HL-60/S4 (cell line): ENCODE measurements around the gene SETD1B.

Source experiments
- in situ Hi-C: fragments of 300-500 bp; cut with MboI; formaldehyde crosslinking; loops from 2 replicates; pipeline ENCODE4 v1.14.3; 2022; ENCODE audit warnings: low sequenced_read_pairs

Gene SETD1B

DNA sequence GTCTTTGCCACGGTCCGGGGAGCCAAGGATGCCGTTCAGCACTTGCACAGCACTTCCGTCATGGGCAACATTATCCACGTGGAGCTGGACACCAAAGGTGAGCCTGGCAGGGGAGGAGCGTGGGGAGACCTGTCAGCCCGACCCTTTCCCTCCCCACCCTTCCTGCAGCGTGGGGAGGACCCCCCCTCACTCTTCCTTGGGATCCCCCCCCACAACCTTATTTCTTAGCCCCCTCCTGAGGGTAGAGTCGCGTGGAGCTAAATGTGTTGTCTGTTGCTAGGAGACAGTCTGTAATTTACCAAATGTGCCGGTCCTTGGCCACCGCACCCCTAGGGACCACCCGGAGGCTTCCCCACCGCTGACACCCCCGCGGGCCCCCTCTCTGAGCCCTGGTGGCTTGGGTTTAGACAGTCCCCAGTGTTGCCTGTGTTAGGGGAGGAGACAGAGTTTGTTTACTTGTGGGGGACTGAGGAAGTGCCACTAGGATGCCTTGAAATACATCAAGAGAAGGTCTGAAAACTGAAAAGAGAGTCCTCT is 2.3 kb downstream of the SETD1B start:
- in situ Hi-C loops, result no loop called here

DNA sequence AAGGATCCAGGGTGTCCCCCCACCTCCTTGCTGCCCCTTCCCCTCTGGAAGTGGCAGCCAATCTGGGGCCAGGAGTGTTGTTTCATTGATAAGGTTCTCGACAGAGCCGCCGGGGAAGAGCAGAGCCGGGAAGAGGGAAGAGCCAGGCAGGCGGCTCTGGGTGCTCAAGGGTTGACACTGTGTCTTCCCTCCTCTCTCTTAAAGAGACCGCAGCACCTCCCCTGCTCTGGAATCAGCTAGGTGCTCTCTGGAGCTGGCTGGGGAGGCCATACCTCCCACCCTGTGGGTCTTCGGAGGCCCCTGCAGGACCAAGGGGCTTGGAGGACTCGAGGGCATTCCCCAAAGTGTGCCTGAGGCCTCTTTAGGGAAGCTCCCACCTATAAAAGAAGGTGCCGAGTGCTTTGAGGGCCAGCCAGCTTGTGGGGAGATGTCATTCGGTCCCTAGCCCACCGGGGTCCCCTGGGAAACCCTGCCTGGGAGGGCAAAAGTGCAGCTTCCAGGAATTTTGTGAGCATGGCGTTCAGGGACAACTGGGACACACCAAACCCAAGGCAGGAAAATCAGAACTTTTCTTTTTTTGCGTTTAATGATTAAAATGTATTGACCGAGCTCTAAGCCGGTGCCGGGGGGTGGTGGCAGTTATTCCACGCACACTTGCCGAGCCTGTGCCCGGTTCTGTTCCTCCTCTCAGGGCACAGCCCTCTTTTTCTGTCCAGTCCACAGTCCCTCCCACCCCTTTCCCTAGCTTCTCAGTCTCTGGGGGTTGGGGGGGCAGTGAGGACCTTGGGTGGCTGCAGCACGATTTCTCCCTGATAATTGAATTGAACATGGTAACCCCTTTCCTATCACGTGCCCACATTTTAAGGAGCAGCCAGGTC is 3.0 kb downstream of the SETD1B start:
- in situ Hi-C loops, result no loop called here

DNA sequence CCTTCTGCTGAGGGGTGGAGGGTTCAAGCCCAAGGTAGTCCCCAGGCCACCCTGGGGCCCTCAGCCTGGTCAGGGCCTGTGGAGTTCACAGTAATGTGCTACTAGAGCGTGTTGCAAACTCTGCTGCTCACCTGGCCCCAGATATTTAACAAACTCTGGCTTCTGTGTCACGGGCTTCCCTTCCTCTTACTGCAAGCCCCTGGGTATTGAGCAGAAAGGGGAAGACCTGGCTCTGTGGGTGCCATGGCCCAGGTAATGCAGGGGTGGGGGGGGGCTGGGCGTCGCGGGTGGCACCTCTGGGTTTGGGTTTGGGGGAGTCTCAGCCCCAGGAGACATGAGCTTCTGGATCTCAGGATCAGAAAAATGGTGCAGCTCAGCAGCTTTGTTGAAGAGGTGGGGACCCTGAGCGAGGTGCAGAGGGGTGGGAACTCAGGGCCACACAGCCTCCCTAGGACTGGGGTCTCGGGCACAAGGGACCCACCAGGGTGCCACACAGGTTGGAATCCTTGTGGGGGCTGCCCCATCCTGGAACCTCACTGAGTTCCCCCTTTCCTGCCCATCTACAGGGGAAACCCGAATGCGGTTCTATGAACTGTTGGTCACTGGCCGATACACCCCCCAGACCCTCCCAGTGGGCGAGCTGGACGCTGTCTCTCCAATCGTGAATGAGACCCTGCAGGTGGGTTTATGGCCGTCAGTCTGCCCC is 4.0 kb downstream of the SETD1B start:
- in situ Hi-C loops, result no loop called here

DNA sequence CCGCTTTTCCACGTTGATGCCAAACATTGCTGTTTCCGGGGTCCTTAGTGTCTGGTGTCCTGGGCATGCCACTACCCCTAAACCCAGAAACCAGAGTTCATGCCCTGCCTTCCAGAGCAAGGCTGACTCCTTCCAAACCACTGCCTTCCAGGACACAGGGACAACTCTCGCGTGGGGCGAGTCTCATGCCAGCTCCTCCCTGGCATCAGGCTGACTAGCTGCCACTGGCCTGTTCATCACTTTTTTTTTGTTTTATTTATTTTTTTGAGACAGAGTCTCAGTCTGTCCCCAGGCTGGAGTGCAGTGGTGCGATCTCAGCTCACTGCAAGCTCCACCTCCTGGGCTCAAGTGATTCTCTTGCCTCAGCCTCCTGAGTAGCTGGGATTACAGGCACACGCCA is 4.8 kb downstream of the SETD1B start:
- in situ Hi-C loops, result no loop called here

DNA sequence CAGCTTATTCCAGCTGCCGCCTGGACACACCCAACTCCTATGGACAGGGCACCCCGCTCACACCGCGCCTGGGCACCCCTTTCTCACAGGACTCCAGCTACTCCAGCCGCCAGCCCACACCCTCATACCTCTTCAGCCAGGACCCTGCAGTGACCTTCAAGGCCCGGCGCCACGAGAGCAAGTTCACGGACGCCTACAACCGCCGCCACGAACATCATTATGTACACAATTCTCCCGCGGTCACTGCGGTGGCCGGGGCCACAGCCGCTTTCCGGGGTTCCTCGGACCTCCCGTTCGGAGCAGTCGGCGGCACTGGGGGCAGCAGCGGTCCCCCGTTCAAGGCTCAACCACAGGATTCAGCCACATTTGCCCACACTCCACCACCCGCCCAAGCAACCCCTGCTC is 5.9 kb downstream of the SETD1B start:
- in situ Hi-C loops, result no loop called here

DNA sequence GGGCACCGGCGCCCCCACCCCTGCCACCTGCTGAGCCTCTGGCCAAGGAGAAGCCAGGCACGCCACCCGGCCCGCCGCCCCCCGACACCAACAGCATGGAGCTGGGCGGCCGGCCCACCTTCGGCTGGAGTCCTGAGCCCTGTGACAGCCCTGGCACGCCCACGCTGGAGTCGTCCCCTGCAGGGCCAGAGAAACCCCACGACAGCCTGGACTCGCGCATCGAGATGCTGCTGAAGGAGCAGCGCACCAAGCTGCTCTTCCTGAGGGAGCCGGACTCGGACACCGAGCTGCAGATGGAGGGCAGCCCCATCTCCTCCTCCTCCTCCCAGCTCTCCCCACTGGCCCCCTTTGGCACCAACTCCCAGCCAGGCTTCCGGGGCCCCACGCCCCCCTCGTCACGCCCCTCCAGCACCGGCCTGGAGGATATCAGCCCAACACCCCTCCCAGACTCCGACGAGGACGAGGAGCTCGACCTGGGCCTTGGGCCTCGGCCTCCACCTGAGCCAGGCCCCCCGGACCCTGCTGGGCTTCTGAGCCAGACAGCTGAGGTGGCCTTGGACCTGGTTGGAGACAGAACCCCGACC is 6.5 kb downstream of the SETD1B start:
- in situ Hi-C loops, result no loop called here

GRCh38 chr12:121810833-121811433 is 7.1 kb downstream of the SETD1B start:
- in situ Hi-C loops, result no loop called here

DNA sequence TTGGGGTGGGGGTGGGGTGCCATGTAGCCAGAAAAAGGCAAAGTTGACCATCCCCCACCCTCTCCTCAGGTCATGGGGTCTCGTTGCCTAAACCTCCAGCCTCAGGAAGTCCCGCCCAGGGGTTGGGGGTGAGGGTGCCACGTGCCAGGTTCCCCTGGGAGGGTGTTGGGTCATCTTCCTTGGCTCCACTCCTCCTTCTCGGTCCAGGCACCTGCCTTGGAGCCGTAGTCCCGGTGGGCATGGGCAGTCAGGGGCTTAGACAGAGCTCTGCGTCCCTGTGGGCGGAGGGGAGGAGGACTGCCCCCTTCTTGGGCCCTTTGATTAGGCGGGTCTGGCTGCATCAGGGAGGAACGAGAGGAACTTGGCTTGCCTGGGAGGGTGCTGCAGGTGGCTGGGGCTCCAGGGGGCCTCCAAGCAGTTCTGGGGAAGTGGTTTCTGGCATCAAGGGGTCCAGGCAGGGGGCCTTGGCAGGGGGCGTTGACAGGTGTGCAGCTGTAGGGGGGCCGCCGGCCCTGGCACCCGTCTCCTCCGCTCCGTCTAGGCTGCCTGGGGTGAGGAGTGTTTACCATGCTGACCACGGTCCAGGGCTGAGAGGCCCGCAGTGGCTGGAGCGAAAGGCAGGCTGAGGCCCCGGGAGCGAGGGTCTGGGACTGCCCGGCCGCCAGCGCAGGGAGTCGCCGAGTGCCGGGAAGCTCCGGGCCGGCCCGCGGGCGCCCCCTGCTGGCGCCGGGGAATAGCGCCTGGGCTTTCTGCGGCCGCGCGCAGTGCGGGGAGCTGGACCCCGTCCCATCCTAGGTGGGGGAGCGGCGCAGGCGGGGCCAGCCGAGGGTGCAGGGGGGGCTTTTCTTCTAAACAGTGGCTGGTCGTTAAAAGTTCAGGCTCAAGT is 7.9 kb downstream of the SETD1B start:
- in situ Hi-C loops, result no loop called here

- in situ Hi-C loops, result no loop called here
Observed at GRCh38 chr12:121812320-121812871, 8.6 kb downstream of the SETD1B start.

DNA sequence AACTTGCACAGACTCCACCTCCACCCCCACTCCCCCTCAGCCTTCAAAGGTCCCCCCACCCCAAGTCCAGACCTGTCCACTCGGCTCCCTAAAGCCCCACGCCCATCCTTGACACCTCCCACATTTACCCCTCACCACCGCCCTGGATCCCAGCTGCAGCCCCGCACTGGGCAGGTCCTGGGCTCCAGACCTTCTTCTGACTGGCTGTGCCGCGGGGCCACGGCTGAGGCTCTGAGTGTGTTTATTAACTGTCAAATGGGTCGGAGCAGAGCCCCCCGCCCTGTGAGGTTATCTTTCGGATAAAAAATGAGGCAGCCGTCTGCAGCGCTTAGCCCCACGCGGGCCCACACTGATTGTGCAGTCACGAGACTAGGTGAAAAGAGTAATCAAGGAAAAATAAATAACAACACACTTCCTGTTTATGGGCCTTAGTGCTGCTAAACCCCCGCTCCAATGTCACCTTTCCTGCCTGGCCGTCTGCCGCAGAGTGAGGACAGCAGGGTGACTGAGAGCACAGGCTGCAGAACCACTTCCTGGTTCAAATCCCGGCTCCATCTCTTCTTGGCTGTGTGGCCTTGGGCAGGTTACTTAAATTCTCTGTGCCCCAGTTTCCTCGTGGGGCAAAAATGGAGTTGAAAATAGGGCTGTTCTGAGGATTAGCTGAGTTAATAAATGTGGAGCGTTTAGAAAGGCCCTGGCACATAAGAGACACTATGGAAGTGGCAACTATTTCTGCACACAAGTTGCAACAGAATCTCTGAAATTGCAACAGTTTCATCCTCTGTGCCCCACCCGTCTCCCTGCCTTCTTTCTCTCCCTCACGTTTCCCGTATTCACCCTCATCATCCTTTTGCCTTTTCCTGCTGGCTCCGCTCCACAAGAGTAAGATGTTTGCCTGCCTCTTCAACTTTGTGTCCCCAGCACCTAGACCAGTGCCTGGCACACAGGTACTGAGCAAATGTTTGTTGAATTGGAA is 9.4 kb downstream of the SETD1B start:
- in situ Hi-C loops, result no loop called here

DNA sequence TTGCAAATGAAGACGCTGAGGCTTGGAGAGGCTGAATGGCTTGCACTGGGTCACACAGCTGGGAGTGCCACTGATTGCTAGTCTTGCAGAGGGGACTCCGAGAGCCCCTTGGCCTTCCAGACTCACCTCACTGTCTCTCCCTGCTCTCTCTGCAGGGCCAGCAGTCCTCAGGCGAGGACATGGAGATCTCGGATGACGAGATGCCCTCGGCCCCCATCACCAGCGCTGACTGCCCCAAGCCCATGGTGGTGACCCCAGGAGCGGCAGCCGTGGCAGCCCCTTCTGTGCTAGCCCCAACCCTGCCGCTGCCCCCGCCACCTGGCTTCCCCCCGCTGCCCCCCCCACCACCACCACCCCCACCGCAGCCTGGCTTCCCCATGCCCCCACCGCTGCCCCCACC is 10.1 kb downstream of the SETD1B start:
- in situ Hi-C loops, result no loop called here

GRCh38 chr12:121814429-121815119 is 10.8 kb downstream of the SETD1B start:
- in situ Hi-C loops, result no loop called here

- in situ Hi-C loops, result no loop called here
Observed at GRCh38 chr12:121815263-121815662, 11.5 kb downstream of the SETD1B start.

DNA sequence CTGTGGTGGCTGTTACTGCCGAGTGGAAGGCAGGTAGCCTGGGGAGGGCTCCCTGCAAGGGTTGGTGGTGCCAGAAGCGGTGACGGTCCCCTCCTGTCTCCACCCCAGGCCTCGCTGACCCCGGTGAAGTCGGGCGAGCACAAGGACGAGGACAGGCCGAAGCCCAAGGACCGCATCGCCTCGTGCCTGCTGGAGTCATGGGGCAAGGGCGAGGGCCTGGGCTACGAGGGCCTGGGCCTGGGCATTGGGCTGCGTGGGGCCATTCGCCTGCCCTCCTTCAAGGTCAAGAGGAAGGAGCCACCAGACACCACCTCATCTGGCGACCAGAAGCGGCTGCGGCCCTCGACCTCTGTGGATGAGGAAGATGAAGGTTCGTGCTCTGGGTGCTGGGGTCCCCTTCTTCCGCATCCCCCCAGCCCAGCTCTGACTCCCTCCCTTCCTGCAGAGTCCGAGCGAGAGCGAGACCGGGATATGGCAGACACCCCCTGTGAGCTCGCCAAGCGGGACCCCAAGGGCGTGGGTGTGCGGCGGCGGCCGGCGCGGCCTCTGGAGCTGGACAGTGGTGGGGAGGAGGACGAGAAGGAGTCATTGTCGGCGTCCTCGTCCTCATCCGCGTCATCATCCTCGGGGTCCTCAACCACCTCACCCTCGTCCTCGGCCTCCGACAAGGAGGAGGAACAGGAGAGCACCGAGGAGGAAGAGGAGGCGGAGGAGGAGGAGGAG is 13.3 kb downstream of the SETD1B start:
- in situ Hi-C loops, result no loop called here

DNA sequence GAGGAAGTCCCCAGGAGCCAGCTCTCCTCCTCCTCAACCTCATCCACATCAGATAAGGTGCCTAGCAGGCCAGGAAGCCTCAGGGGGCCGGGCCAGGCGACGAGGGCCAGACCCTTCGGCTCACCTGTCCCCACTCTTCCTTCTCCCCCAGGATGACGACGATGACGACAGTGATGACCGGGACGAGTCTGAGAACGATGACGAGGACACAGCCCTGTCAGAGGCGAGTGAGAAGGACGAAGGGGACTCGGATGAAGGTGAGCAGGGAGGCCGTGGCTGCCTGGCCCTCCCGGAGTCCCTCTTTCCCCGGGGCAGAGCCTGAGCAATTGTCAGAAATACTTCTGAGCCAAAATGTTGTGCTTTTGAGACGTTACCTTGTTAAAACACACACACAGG is 13.8 kb downstream of the SETD1B start:
- in situ Hi-C loops, result no loop called here

DNA sequence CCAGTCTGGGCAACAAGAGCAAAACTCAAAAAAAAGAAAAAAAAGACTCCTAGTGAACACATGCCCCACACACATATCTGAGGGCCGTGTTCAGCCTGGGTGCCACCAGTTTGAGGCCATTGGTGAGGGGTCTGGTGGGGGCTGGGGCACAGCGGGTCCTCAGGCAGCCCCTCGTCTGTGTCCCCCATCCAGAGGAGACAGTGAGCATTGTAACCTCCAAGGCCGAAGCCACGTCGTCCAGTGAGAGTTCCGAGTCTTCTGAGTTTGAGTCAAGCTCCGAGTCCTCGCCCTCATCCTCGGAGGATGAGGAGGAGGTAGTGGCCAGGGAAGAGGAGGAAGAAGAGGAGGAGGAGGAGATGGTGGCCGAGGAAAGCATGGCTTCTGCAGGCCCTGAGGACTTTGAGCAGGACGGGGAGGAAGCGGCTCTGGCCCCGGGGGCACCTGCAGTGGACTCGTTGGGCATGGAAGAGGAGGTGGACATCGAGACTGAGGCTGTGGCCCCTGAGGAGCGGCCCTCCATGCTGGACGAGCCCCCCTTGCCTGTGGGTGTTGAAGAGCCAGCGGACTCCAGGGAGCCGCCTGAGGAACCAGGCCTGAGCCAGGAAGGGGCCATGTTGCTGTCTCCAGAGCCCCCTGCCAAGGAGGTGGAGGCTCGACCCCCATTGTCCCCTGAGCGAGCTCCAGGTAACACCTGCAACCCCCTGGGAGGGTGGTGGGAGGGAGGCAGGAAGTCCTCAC is 15.6 kb downstream of the SETD1B start:
- in situ Hi-C loops, result no loop called here

- in situ Hi-C loops, result no loop called here
Observed at GRCh38 chr12:121820056-121820455, 16.2 kb downstream of the SETD1B start.
